Measurements from ENCODE around the gene SATB1.

GRCh38 chr3:18357747-18358146, 67.4 kb downstream of the SATB1 start:
- no peak for TF ChIP-seq ZNF664 (tag by site-specific recombination; IDR thresholded peaks at IDR 0.05)
- TF ChIP-seq ZBTB44 (tag by site-specific recombination; IDR thresholded peaks at IDR 0.05): no peak
- no peak for TF ChIP-seq YY1 (tag by site-specific recombination; IDR thresholded peaks at IDR 0.05)
- no peak for TF ChIP-seq ZBTB17 (tag by site-specific recombination; IDR thresholded peaks at IDR 0.05)
- TF ChIP-seq KLF10 (tag by site-specific recombination; IDR thresholded peaks at IDR 0.05): no peak
- no peak for TF ChIP-seq HOXA7 (CRISPR knock-in tag; IDR thresholded peaks at IDR 0.05; ENCODE audit: borderline replicate concordance)
- TF ChIP-seq CTCF (tag by site-specific recombination; IDR thresholded peaks at IDR 0.05): no peak
- TF ChIP-seq, protein P1, sequence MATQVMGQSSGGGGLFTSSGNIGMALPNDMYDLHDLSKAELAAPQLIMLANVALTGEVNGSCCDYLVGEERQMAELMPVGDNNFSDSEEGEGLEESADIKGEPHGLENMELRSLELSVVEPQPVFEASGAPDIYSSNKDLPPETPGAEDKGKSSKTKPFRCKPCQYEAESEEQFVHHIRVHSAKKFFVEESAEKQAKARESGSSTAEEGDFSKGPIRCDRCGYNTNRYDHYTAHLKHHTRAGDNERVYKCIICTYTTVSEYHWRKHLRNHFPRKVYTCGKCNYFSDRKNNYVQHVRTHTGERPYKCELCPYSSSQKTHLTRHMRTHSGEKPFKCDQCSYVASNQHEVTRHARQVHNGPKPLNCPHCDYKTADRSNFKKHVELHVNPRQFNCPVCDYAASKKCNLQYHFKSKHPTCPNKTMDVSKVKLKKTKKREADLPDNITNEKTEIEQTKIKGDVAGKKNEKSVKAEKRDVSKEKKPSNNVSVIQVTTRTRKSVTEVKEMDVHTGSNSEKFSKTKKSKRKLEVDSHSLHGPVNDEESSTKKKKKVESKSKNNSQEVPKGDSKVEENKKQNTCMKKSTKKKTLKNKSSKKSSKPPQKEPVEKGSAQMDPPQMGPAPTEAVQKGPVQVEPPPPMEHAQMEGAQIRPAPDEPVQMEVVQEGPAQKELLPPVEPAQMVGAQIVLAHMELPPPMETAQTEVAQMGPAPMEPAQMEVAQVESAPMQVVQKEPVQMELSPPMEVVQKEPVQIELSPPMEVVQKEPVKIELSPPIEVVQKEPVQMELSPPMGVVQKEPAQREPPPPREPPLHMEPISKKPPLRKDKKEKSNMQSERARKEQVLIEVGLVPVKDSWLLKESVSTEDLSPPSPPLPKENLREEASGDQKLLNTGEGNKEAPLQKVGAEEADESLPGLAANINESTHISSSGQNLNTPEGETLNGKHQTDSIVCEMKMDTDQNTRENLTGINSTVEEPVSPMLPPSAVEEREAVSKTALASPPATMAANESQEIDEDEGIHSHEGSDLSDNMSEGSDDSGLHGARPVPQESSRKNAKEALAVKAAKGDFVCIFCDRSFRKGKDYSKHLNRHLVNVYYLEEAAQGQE (tag by site-specific recombination; IDR thresholded peaks at IDR 0.05): no peak
- no peak for TF ChIP-seq ZNF610 (tag by site-specific recombination; IDR thresholded peaks at IDR 0.05; ENCODE audit: borderline replicate concordance)
- no peak for TF ChIP-seq ATF2 (tag by site-specific recombination; IDR thresholded peaks at IDR 0.05; ENCODE audit: low read depth)
- no peak for TF ChIP-seq SETDB1 (IDR thresholded peaks at IDR 0.05; ENCODE audit: insufficient read length, low read length)
- TF ChIP-seq ZNF138 (tag by site-specific recombination; IDR thresholded peaks at IDR 0.05; ENCODE audit: borderline replicate concordance): no peak
- TF ChIP-seq OVOL3 (tag by site-specific recombination; IDR thresholded peaks at IDR 0.05): no peak
- TF ChIP-seq, protein P2, sequence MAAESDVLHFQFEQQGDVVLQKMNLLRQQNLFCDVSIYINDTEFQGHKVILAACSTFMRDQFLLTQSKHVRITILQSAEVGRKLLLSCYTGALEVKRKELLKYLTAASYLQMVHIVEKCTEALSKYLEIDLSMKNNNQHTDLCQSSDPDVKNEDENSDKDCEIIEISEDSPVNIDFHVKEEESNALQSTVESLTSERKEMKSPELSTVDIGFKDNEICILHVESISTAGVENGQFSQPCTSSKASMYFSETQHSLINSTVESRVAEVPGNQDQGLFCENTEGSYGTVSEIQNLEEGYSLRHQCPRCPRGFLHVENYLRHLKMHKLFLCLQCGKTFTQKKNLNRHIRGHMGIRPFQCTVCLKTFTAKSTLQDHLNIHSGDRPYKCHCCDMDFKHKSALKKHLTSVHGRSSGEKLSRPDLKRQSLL (tag by site-specific recombination; IDR thresholded peaks at IDR 0.05): no peak
